Measurements from ENCODE around the gene TUFT1. TPM values are rescaled to one million over a fixed set of nuclear protein-coding genes. Genes with fewer than 3 reads are reported as not detected.

TUFT1 gene
- total RNA-seq, 1 donor: 16.3 TPM

- H3K4me2 ChIP-seq (ENCODE audit: insufficient read depth, low read length): no peak overlapping the region
- H3K4me3 ChIP-seq (ENCODE audit: insufficient read depth, low read length): no peak overlapping the region
- no peak overlapping the region for H3K27ac ChIP-seq (ENCODE audit: low read depth, low read length)
- no peak for DNase-seq (ENCODE audit: insufficient read length, low spot score, missing footprints)
- no peak overlapping the region for H2AFZ ChIP-seq (ENCODE audit: low read length)
- peaks cover 6% of the 10 kb centered on the region for H3K4me1 ChIP-seq (ENCODE audit: insufficient read depth, low read length)
- TF ChIP-seq CTCF (IDR thresholded peaks at IDR 0.05; ENCODE audit: extremely low read depth, low read depth, low read length): no peak
- no peaks in the 10 kb centered on the region for H3K9me3 ChIP-seq (ENCODE audit: low read depth, low read length)
- no peaks in the 10 kb centered on the region for H4K20me1 ChIP-seq (ENCODE audit: insufficient read depth, low read length)
- H3K36me3 ChIP-seq (ENCODE audit: insufficient read depth, low read length): peaks cover 57% of the 10 kb centered on the region
- H3K27me3 ChIP-seq (ENCODE audit: insufficient read depth, low read length): no peaks in the 10 kb centered on the region
- no peaks in the 10 kb centered on the region for H3K79me2 ChIP-seq (ENCODE audit: insufficient read depth, low read length)
Measured at GRCh38 chr1:151568626-151569088, 28.5 kb downstream of the TUFT1 start.

GRCh38 chr1:151570819-151571218 is 30.7 kb downstream of the TUFT1 start:
- DNase-seq (ENCODE audit: insufficient read length, low spot score, missing footprints): no peak
- H3K27me3 ChIP-seq (ENCODE audit: insufficient read depth, low read length): no peaks in the 10 kb centered on the region
- H3K4me2 ChIP-seq (ENCODE audit: insufficient read depth, low read length): no peak overlapping the region
- no peak overlapping the region for H3K4me3 ChIP-seq (ENCODE audit: insufficient read depth, low read length)
- no peaks in the 10 kb centered on the region for H3K9me3 ChIP-seq (ENCODE audit: low read depth, low read length)
- TF ChIP-seq CTCF (IDR thresholded peaks at IDR 0.05; ENCODE audit: extremely low read depth, low read depth, low read length): no peak
- no peaks in the 10 kb centered on the region for H3K79me2 ChIP-seq (ENCODE audit: insufficient read depth, low read length)
- no peak overlapping the region for H2AFZ ChIP-seq (ENCODE audit: low read length)
- peaks cover 18% of the 10 kb centered on the region for H3K4me1 ChIP-seq (ENCODE audit: insufficient read depth, low read length)
- no peak overlapping the region for H3K27ac ChIP-seq (ENCODE audit: low read depth, low read length)
- H4K20me1 ChIP-seq (ENCODE audit: insufficient read depth, low read length): no peaks in the 10 kb centered on the region
- peaks cover 66% of the 10 kb centered on the region for H3K36me3 ChIP-seq (ENCODE audit: insufficient read depth, low read length)

- H3K9me3 ChIP-seq (ENCODE audit: low read depth, low read length): no peaks in the 10 kb centered on the region
- peak overlapping the region; percentile 56 for H3K27ac ChIP-seq (ENCODE audit: low read depth, low read length)
- H4K20me1 ChIP-seq (ENCODE audit: insufficient read depth, low read length): no peaks in the 10 kb centered on the region
- H2AFZ ChIP-seq (ENCODE audit: low read length): peak overlapping the region; percentile 65
- H3K4me2 ChIP-seq (ENCODE audit: insufficient read depth, low read length): no peak overlapping the region
- DNase-seq (ENCODE audit: insufficient read length, low spot score, missing footprints): peak; percentile 96
- no peak overlapping the region for H3K4me3 ChIP-seq (ENCODE audit: insufficient read depth, low read length)
- no peaks in the 10 kb centered on the region for H3K79me2 ChIP-seq (ENCODE audit: insufficient read depth, low read length)
- peaks cover 69% of the 10 kb centered on the region for H3K36me3 ChIP-seq (ENCODE audit: insufficient read depth, low read length)
- TF ChIP-seq CTCF (IDR thresholded peaks at IDR 0.05; ENCODE audit: extremely low read depth, low read depth, low read length): no peak
- no peaks in the 10 kb centered on the region for H3K27me3 ChIP-seq (ENCODE audit: insufficient read depth, low read length)
- H3K4me1 ChIP-seq (ENCODE audit: insufficient read depth, low read length): peaks cover 21% of the 10 kb centered on the region
Measured at GRCh38 chr1:151574575-151575529, 34.7 kb downstream of the TUFT1 start.

GRCh38 chr1:151577173-151577572 is 37.1 kb downstream of the TUFT1 start:
- DNase-seq (ENCODE audit: insufficient read length, low spot score, missing footprints): no peak
- Histone ChIP-seq H3K9me3 (ENCODE audit: low read depth, low read length) (no peaks in the 10 kb centered on the region), H3K36me3 (ENCODE audit: insufficient read depth, low read length) (peaks cover 76% of the 10 kb centered on the region), H4K20me1 (ENCODE audit: insufficient read depth, low read length) (no peaks in the 10 kb centered on the region), H3K4me1 (ENCODE audit: insufficient read depth, low read length) (peaks cover 19% of the 10 kb centered on the region), H3K79me2 (ENCODE audit: insufficient read depth, low read length) (no peaks in the 10 kb centered on the region), H2AFZ (ENCODE audit: low read length) (no peak overlapping the region), H3K4me2 (ENCODE audit: insufficient read depth, low read length) (no peak overlapping the region), H3K27me3 (ENCODE audit: insufficient read depth, low read length) (no peaks in the 10 kb centered on the region), H3K4me3 (ENCODE audit: insufficient read depth, low read length) (no peak overlapping the region), H3K27ac (ENCODE audit: low read depth, low read length) (no peak overlapping the region)
- no peak for TF ChIP-seq CTCF (IDR thresholded peaks at IDR 0.05; ENCODE audit: extremely low read depth, low read depth, low read length)
